MM.1S (cell line): ENCODE results near the gene NOL7.

Source experiments
- CTCF ChIP-seq: fragments of 300-600 bp; sonication (generic); IDR thresholded peaks from 2 replicates; pipeline ENCODE4 v1.5.1; 2016; ENCODE audit warnings: antibody characterized with exemption, low read length, mixed read lengths
- EZH2 ChIP-seq: fragments of 300-600 bp; sonication (generic); optimal IDR thresholded peaks from 2 replicates; pipeline ENCODE3; 2017; ENCODE audit warnings: low read depth, mild to moderate bottlenecking, antibody characterized with exemption, low read length, mixed read lengths

- TF ChIP-seq EZH2 (no peak), CTCF (no peak)
Measured at GRCh38 chr6:13643125-13643524, 28.0 kb downstream of the NOL7 start.
